K562 (cell line): ENCODE results near the gene BTRC. TPM values are rescaled to one million over a fixed set of nuclear protein-coding genes. Genes with fewer than 3 reads are reported as not detected.

Experiments
- CREB1 ChIP-seq, 2 experiments: sonication (generic) in 1 of 2; formaldehyde crosslinking in 1 of 2; IDR thresholded peaks; 2 replicates each; pipeline versions ENCODE4 v1.6.1 to v1.8.0; 2012 to 2022; ENCODE audit warnings: inconsistent platforms in 1 of 2, mild to moderate bottlenecking in 1 of 2, missing genetic modification reagents in 1 of 2, moderate library complexity in 1 of 2
- HMG20B ChIP-seq: fragments of 250-450 bp; sonication (Bioruptor Pico); IDR thresholded peaks from 2 replicates; pipeline ENCODE4 v1.5.0; 2021; ENCODE audit warnings: mild to moderate bottlenecking
- IFI16 ChIP-seq: fragments of 250-450 bp; sonication (Bioruptor Pico); IDR thresholded peaks from 2 replicates; pipeline ENCODE4 v2.1.2; 2022; ENCODE audit warnings: mild to moderate bottlenecking, inconsistent platforms
- MTF1 ChIP-seq: fragments of 250-450 bp; sonication (Bioruptor Pico); IDR thresholded peaks from 2 replicates; pipeline ENCODE4 v1.9.0; 2021; ENCODE audit warnings: moderate library complexity, mild to moderate bottlenecking, inconsistent platforms, borderline replicate concordance
- NCOA4 ChIP-seq: fragments of 450-650 bp; IDR thresholded peaks from 2 replicates; pipeline ENCODE4 v1.6.1; 2018; ENCODE audit warnings: mild to moderate bottlenecking; ENCODE audit not compliant: partially characterized antibody
- POLR2G ChIP-seq: fragments of 200-400 bp; formaldehyde crosslinking; IDR thresholded peaks from 2 replicates; pipeline ENCODE4 v1.6.1; 2017; ENCODE audit warnings: low read depth, mild to moderate bottlenecking, antibody characterized with exemption, low read length, moderate library complexity
- RBM22 ChIP-seq: fragments of 200-400 bp; formaldehyde crosslinking; IDR thresholded peaks from 2 replicates; pipeline ENCODE4 v1.6.1; 2018; ENCODE audit warnings: low read length, low read depth; ENCODE audit not compliant: poor library complexity, severe bottlenecking
- TEAD1 ChIP-seq, 2 experiments: fragments of 450-650 bp in 1 of 2; sonication (generic) in 1 of 2; formaldehyde crosslinking; IDR thresholded peaks; 2 replicates each; pipeline versions ENCODE4 v1.4.0 to v1.8.0; 2020 to 2022; ENCODE audit warnings: mild to moderate bottlenecking in 2 of 2, missing genetic modification reagents in 1 of 2
- ZSCAN29 ChIP-seq: fragments of 450-650 bp; IDR thresholded peaks from 2 replicates; pipeline ENCODE4 v1.6.1; 2017
- polyA plus RNA-seq, 8 experiments: library from polyadenylated mRNA; depleted of rRNA in 4 of 8; stranded (reverse) in 5 of 8; unstranded in 3 of 8; fragments of >200 nt; fragmentation: Nextera tagmentation in 2 of 8; fragmentation: Illumina TruSeq in 1 of 8; extraction: Ambion mirVana in 2 of 8; extraction: Trizol in 1 of 8; gene quantifications; 2 replicates each; pipeline versions ENCODE4 v1.2.1 to v1.2.3, GENCODE V29; 2011 to 2014; ENCODE audit warnings: inconsistent platforms in 1 of 8, missing spikeins in 1 of 8
- total RNA-seq, 7 experiments: library from RNA; depleted of rRNA in 6 of 7; stranded (reverse); fragments of >200 nt in 6 of 7; fragmentation: Illumina TruSeq in 2 of 7; extraction: Trizol in 2 of 7; gene quantifications; 2 replicates each; pipeline versions ENCODE4 v1.2.1 to v1.2.3, GENCODE V29; 2011 to 2021; ENCODE audit warnings: low replicate concordance in 1 of 7
- TF ChIP-seq, protein P1 (sequence below): fragments of 250-450 bp; sonication (Bioruptor Pico); IDR thresholded peaks from 2 replicates; pipeline ENCODE4 v1.5.0; 2021; ENCODE audit warnings: mild to moderate bottlenecking, borderline replicate concordance
- TF ChIP-seq, protein P2 (sequence below): fragments of 450-650 bp; conservative IDR thresholded peaks from 2 replicates; pipeline ENCODE4 v1.6.1; 2016; ENCODE audit warnings: missing genetic modification characterization, low read depth, mild to moderate bottlenecking, control low read depth, missing compliant biosample characterization
- TF ChIP-seq, protein P3 (sequence below), 2 experiments: fragments of 150-350 bp in 1 of 2; IDR thresholded peaks; 2 replicates each; pipeline ENCODE4 v1.6.1; 2012 to 2016; ENCODE audit warnings: low read depth in 2 of 2, low read length in 2 of 2, mild to moderate bottlenecking in 1 of 2, moderate library complexity in 1 of 2
- TF ChIP-seq, protein P4 (sequence below): sonication (generic); formaldehyde crosslinking; IDR thresholded peaks from 2 replicates; pipeline ENCODE4 v1.8.0; 2022; ENCODE audit warnings: mild to moderate bottlenecking, missing genetic modification reagents

BTRC gene
- total and polyA plus RNA-seq, 9 of the 15 experiments (the other 6 are each of a cell fraction or from before 2014, with no cell fraction given) = 1.6 to 15.4 (median 7.0) TPM

DNA sequence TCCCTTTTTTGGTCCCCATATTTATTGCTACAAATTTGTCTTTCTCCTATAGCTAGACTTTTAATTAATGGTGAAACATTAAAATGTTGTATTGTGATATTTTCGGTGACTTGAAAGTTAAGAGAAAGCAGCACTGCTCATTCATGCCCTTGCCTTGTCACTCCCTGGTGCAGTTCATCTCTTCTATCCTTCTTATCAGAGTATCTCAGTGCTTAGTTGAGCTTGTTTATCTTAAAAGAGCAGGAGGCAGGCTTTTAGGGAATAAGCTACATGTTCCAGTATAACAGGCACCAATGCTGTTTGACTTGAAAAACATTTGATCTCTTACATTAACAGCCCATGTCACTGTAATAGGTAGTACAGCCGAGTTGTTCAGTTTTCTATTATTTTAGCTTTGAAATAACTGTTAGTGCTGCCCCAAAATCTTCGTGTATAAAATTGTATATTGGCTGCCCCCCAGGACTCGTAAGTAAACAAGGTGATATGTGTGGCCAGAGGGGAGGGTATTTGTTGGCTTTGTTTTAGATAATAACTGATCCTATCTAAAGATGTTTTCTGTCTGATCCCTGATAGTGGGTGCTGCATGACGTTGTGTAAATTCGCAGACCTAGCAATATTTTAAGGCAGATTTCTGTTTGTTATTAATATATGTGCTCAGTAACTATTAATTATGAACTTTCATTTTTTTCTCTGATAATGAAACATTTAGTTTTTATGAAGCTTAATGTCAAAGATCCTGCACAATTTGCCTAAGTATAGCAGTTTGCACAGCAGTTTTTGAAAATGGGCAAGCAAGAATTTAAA is 96.5 kb downstream of the BTRC start (continued):
- TF ChIP-seq, protein P1, sequence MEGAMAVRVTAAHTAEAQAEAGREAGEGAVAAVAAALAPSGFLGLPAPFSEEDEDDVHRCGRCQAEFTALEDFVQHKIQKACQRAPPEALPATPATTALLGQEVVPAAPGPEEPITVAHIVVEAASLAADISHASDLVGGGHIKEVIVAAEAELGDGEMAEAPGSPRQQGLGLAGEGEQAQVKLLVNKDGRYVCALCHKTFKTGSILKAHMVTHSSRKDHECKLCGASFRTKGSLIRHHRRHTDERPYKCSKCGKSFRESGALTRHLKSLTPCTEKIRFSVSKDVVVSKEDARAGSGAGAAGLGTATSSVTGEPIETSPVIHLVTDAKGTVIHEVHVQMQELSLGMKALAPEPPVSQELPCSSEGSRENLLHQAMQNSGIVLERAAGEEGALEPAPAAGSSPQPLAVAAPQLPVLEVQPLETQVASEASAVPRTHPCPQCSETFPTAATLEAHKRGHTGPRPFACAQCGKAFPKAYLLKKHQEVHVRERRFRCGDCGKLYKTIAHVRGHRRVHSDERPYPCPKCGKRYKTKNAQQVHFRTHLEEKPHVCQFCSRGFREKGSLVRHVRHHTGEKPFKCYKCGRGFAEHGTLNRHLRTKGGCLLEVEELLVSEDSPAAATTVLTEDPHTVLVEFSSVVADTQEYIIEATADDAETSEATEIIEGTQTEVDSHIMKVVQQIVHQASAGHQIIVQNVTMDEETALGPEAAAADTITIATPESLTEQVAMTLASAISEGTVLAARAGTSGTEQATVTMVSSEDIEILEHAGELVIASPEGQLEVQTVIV = no peak
- TF ChIP-seq, protein P2, sequence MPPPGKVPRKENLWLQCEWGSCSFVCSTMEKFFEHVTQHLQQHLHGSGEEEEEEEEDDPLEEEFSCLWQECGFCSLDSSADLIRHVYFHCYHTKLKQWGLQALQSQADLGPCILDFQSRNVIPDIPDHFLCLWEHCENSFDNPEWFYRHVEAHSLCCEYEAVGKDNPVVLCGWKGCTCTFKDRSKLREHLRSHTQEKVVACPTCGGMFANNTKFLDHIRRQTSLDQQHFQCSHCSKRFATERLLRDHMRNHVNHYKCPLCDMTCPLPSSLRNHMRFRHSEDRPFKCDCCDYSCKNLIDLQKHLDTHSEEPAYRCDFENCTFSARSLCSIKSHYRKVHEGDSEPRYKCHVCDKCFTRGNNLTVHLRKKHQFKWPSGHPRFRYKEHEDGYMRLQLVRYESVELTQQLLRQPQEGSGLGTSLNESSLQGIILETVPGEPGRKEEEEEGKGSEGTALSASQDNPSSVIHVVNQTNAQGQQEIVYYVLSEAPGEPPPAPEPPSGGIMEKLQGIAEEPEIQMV = no peak
- no peak for TF ChIP-seq TEAD1 (CRISPR knock-in tag; IDR thresholded peaks at IDR 0.05)
- TF ChIP-seq, protein P3, sequence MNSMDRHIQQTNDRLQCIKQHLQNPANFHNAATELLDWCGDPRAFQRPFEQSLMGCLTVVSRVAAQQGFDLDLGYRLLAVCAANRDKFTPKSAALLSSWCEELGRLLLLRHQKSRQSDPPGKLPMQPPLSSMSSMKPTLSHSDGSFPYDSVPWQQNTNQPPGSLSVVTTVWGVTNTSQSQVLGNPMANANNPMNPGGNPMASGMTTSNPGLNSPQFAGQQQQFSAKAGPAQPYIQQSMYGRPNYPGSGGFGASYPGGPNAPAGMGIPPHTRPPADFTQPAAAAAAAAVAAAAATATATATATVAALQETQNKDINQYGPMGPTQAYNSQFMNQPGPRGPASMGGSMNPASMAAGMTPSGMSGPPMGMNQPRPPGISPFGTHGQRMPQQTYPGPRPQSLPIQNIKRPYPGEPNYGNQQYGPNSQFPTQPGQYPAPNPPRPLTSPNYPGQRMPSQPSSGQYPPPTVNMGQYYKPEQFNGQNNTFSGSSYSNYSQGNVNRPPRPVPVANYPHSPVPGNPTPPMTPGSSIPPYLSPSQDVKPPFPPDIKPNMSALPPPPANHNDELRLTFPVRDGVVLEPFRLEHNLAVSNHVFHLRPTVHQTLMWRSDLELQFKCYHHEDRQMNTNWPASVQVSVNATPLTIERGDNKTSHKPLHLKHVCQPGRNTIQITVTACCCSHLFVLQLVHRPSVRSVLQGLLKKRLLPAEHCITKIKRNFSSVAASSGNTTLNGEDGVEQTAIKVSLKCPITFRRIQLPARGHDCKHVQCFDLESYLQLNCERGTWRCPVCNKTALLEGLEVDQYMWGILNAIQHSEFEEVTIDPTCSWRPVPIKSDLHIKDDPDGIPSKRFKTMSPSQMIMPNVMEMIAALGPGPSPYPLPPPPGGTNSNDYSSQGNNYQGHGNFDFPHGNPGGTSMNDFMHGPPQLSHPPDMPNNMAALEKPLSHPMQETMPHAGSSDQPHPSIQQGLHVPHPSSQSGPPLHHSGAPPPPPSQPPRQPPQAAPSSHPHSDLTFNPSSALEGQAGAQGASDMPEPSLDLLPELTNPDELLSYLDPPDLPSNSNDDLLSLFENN (IDR thresholded peaks at IDR 0.05; ENCODE audit: low read depth in 2 of 2, low read length in 2 of 2) = 0 out of 4 replicates have a peak, but pooled peaks of 1 of the 2 experiments have one; percentile 32
- TF ChIP-seq ZSCAN29 = no peak
- no peak for TF ChIP-seq RBM22
- TF ChIP-seq HMG20B (CRISPR knock-in tag) = no peak
- no peak for TF ChIP-seq MTF1 (CRISPR knock-in tag)
- no peak for TF ChIP-seq CREB1 (IDR thresholded peaks at IDR 0.05)
- TF ChIP-seq CREB1 (CRISPR knock-in tag; IDR thresholded peaks at IDR 0.05) = no peak
- TF ChIP-seq, protein P4, sequence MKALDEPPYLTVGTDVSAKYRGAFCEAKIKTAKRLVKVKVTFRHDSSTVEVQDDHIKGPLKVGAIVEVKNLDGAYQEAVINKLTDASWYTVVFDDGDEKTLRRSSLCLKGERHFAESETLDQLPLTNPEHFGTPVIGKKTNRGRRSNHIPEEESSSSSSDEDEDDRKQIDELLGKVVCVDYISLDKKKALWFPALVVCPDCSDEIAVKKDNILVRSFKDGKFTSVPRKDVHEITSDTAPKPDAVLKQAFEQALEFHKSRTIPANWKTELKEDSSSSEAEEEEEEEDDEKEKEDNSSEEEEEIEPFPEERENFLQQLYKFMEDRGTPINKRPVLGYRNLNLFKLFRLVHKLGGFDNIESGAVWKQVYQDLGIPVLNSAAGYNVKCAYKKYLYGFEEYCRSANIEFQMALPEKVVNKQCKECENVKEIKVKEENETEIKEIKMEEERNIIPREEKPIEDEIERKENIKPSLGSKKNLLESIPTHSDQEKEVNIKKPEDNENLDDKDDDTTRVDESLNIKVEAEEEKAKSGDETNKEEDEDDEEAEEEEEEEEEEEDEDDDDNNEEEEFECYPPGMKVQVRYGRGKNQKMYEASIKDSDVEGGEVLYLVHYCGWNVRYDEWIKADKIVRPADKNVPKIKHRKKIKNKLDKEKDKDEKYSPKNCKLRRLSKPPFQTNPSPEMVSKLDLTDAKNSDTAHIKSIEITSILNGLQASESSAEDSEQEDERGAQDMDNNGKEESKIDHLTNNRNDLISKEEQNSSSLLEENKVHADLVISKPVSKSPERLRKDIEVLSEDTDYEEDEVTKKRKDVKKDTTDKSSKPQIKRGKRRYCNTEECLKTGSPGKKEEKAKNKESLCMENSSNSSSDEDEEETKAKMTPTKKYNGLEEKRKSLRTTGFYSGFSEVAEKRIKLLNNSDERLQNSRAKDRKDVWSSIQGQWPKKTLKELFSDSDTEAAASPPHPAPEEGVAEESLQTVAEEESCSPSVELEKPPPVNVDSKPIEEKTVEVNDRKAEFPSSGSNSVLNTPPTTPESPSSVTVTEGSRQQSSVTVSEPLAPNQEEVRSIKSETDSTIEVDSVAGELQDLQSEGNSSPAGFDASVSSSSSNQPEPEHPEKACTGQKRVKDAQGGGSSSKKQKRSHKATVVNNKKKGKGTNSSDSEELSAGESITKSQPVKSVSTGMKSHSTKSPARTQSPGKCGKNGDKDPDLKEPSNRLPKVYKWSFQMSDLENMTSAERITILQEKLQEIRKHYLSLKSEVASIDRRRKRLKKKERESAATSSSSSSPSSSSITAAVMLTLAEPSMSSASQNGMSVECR = no peak
- no peak for TF ChIP-seq IFI16
- no peak for TF ChIP-seq POLR2G
- TF ChIP-seq NCOA4 = no peak
